ENCODE data around the gene MOSMO. TPM values are rescaled to one million over a fixed set of nuclear protein-coding genes. Genes with fewer than 3 reads are reported as not detected.
"Not testable (repeated sequence)": the region's sequence is repeated elsewhere in the genome, so short reads cannot be mapped to it uniquely, and the experiment has no call there.

The MOSMO gene
- total RNA-seq, 4 donors from 2014 or later, result 13.8 to 39.8 (median 28.1) TPM

GRCh38 chr16:21997697-21998480 lies 10.0 kb upstream of the MOSMO start:
- H3K27ac ChIP-seq, result peak overlapping the region in 2 of 3 donors; percentile 5 to 13
- H3K4me1 ChIP-seq, result peaks cover 2 to 5% of the 10 kb centered on the region in 2 donors
- intact Hi-C loops (cut with DNase I), result loop anchor here (5.0 kb wide), 1 partner anchor 99 kb away; no protein-coding TSS in a partner anchor
- no peak for DNase-seq
- WGBS, 2 donors, result 83 to 88% methylated on average over 7 of the region's 7 CpGs
- no peaks in the 10 kb centered on the region for H3K27me3 ChIP-seq
- no peaks in the 10 kb centered on the region for H3K36me3 ChIP-seq
- TF ChIP-seq POLR2A (IDR thresholded peaks at IDR 0.05) (no peak), CTCF (IDR thresholded peaks at IDR 0.05) (no peak)
- no peaks in the 10 kb centered on the region for H3K9me3 ChIP-seq
- H3K4me3 ChIP-seq (replicated peaks in 1 of 3), result no peak overlapping the region

GRCh38 chr16:22001591-22001990 lies 6.3 kb upstream of the MOSMO start:
- H3K36me3 ChIP-seq, result no peaks in the 10 kb centered on the region
- TF ChIP-seq CTCF (IDR thresholded peaks at IDR 0.05), result no peak
- no peak for TF ChIP-seq POLR2A (IDR thresholded peaks at IDR 0.05)
- WGBS, 2 donors, result 69 to 78% methylated on average over 1 of the region's 1 CpG
- intact Hi-C loops (cut with DNase I), result loop anchor here (5.0 kb wide), 2 partner anchors 76 to 186 kb away; no protein-coding TSS in a partner anchor
- DNase-seq, result no peak
- no peaks in the 10 kb centered on the region for H3K27me3 ChIP-seq
- H3K27ac ChIP-seq, result no peak overlapping the region
- peaks cover 2 to 5% of the 10 kb centered on the region in 2 donors for H3K4me1 ChIP-seq
- H3K9me3 ChIP-seq, result no peaks in the 10 kb centered on the region
- no peak overlapping the region for H3K4me3 ChIP-seq (replicated peaks in 1 of 3)

GRCh38 chr16:22002047-22002446 lies 5.9 kb upstream of the MOSMO start:
- H3K27ac ChIP-seq; H3K4me3 ChIP-seq (replicated peaks in 1 of 3); H3K9me3 ChIP-seq; DNase-seq; H3K4me1 ChIP-seq; H3K36me3 ChIP-seq; H3K27me3 ChIP-seq: not testable (repeated sequence)
- intact Hi-C loops (cut with DNase I), result loop anchor here (5.0 kb wide), 2 partner anchors 75 to 185 kb away; no protein-coding TSS in a partner anchor
- WGBS, 2 donors, result 81 to 90% methylated on average over 1 of the region's 1 CpG

GRCh38 chr16:22003195-22003594 lies 4.7 kb upstream of the MOSMO start:
- TF ChIP-seq POLR2A (IDR thresholded peaks at IDR 0.05), result no peak
- no peak for TF ChIP-seq CTCF (IDR thresholded peaks at IDR 0.05)
- Histone ChIP-seq H3K9me3 (no peaks in the 10 kb centered on the region), H3K27me3 (no peaks in the 10 kb centered on the region), H3K4me1 (peaks cover 7 to 9% of the 10 kb centered on the region in 2 donors), H3K4me3 (replicated peaks in 1 of 3) (no peak overlapping the region), H3K27ac (no peak overlapping the region), H3K36me3 (no peaks in the 10 kb centered on the region)
- no peak for DNase-seq
- 75 to 78% methylated on average over 4 of the region's 4 CpGs for WGBS, 2 donors
- intact Hi-C loops (cut with DNase I), result loop anchor here (5.0 kb wide), 2 partner anchors 74 to 184 kb away; no protein-coding TSS in a partner anchor

GRCh38 chr16:22004341-22004740 lies 3.6 kb upstream of the MOSMO start:
- WGBS, 2 donors, result 31 to 61% methylated on average over 3 of the region's 3 CpGs
- intact Hi-C loops (cut with DNase I), result loop anchor here (5.0 kb wide), 2 partner anchors 73 to 183 kb away; no protein-coding TSS in a partner anchor

More at GRCh38 chr16:22004341-22004740, 3.6 kb upstream of the MOSMO start:
- Histone ChIP-seq H3K36me3 (no peaks in the 10 kb centered on the region), H3K27ac (no peak overlapping the region), H3K4me3 (replicated peaks in 1 of 3) (no peak overlapping the region), H3K4me1 (peaks cover 16 to 17% of the 10 kb centered on the region in 2 donors), H3K9me3 (no peaks in the 10 kb centered on the region), H3K27me3 (no peaks in the 10 kb centered on the region)
- DNase-seq, result no peak
- TF ChIP-seq CTCF (IDR thresholded peaks at IDR 0.05) (no peak), POLR2A (IDR thresholded peaks at IDR 0.05) (no peak)
